Suprapubic skin (tissue), 4 donors: Measurements from ENCODE around the gene NEK5. TPM values are rescaled to one million over a fixed set of nuclear protein-coding genes. Genes with fewer than 3 reads are reported as not detected.

Source experiments
- DNase-seq, 2 donors: peaks; one replicate each; pipeline ENCODE4 v3.0.0-alpha.2; 2019; ENCODE audit warnings: low spot score in 2 of 2
- H3K27ac ChIP-seq: fragments of 200-600 bp; sonication (generic); one replicate; pipeline ENCODE4 v1.5.1; 2019
- H3K27me3 ChIP-seq: fragments of 200-600 bp; sonication (generic); one replicate; pipeline ENCODE4 v1.5.1; 2019
- H3K36me3 ChIP-seq: fragments of 200-600 bp; sonication (generic); one replicate; pipeline ENCODE4 v1.5.1; 2019
- H3K4me1 ChIP-seq: fragments of 200-600 bp; sonication (generic); one replicate; pipeline ENCODE4 v1.5.1; 2019
- H3K4me3 ChIP-seq: fragments of 200-600 bp; sonication (generic); one replicate; pipeline ENCODE4 v1.5.1; 2019; ENCODE audit warnings: mild to moderate bottlenecking
- H3K9me3 ChIP-seq: fragments of 200-600 bp; sonication (generic); one replicate; pipeline ENCODE4 v1.5.1; 2019
- CTCF ChIP-seq, 2 donors: fragments of 200-600 bp in 1 of 2; fragments of 450-650 bp in 1 of 2; sonication (generic) in 1 of 2; IDR thresholded peaks; one replicate each; pipeline ENCODE4 v1.5.1; 2016 to 2019; ENCODE audit warnings: antibody characterized with exemption in 2 of 2, mild to moderate bottlenecking in 1 of 2, moderate library complexity in 1 of 2
- EP300 ChIP-seq: sonication (generic); formaldehyde crosslinking; IDR thresholded peaks from one replicate; pipeline ENCODE4 v1.6.1; 2017; ENCODE audit warnings: antibody characterized with exemption
- POLR2A ChIP-seq, 2 donors: fragments of 450-650 bp; IDR thresholded peaks; one replicate each; pipeline ENCODE4 v1.6.1; 2017; ENCODE audit warnings: antibody characterized with exemption in 2 of 2, mild to moderate bottlenecking in 2 of 2, moderate library complexity in 2 of 2
- POLR2AphosphoS5 ChIP-seq, 3 donors: sonication (generic); formaldehyde crosslinking; IDR thresholded peaks; one replicate each; pipeline ENCODE4 v1.6.1; 2017; ENCODE audit warnings: antibody characterized with exemption in 3 of 3
- WGBS: methylation state at CpG from one replicate; pipeline ENCODE4 v1.1.5; 2018; 5-methylcytosine and 5-hydroxymethylcytosine counted together
- total RNA-seq, 4 donors: library from RNA; depleted of rRNA; stranded (reverse); fragments of >200 nt; gene quantifications; one replicate each; pipeline ENCODE4 v1.1.0, GENCODE V29; 2016

The NEK5 gene
- total RNA-seq, 4 donors from 2014 or later = 0.38 to 0.51 (median 0.42) TPM; not detected in 1

GRCh38 chr13:52006523-52007245 is 122.2 kb downstream of the NEK5 start:
- Histone ChIP-seq H3K9me3 (no peaks in the 10 kb centered on the region), H3K36me3 (no peaks in the 10 kb centered on the region), H3K27ac (no peak overlapping the region), H3K4me1 (peaks cover 12% of the 10 kb centered on the region), H3K4me3 (no peak overlapping the region), H3K27me3 (no peaks in the 10 kb centered on the region)
- TF ChIP-seq POLR2AphosphoS5 (IDR thresholded peaks at IDR 0.05) (no peak), CTCF (IDR thresholded peaks at IDR 0.05) (no peak)
- DNase-seq = no peak
- 88% methylated on average over 8 of the region's 8 CpGs for WGBS

DNA sequence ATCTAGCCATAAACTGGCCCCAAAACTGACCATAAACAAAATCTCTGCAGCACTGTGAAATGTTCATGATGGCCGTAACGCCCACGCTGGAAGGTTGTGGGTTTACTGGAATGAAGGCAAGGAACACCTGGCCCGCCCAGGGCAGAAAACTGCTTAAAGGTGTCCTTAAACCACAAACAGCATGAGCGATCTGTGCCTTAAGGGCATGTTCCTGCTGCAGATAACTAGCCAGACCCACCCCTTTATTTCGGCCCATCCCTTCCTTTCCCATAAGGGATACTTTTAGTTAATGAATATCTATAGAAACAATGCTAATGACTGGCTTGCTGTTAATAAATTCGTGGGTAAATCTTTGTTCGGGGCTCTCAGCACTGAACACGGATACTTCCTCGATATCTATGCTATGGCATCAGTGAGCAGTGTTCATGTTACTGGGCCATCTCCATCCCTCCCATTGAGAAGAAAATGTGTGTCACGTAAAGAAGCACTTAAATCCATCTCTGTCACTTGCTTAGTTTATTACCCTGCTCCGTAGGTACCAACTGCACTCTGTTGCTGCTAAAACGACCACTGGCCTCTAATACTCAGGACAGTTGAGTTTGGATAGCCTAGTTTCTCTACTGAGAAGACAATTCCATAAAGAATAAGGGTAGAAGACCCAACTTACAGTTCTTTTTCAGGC is 122.9 kb downstream of the NEK5 start:
- Histone ChIP-seq H3K9me3 (no peaks in the 10 kb centered on the region), H3K36me3 (no peaks in the 10 kb centered on the region), H3K27me3 (no peaks in the 10 kb centered on the region), H3K4me1 (peaks cover 6% of the 10 kb centered on the region), H3K4me3 (no peak overlapping the region), H3K27ac (no peak overlapping the region)
- DNase-seq = no peak
- TF ChIP-seq CTCF (IDR thresholded peaks at IDR 0.05) (no peak), POLR2AphosphoS5 (IDR thresholded peaks at IDR 0.05) (no peak), EP300 (no peak), POLR2A (IDR thresholded peaks at IDR 0.05) (no peak)
- WGBS = 84% methylated on average over 13 of the region's 13 CpGs

DNA sequence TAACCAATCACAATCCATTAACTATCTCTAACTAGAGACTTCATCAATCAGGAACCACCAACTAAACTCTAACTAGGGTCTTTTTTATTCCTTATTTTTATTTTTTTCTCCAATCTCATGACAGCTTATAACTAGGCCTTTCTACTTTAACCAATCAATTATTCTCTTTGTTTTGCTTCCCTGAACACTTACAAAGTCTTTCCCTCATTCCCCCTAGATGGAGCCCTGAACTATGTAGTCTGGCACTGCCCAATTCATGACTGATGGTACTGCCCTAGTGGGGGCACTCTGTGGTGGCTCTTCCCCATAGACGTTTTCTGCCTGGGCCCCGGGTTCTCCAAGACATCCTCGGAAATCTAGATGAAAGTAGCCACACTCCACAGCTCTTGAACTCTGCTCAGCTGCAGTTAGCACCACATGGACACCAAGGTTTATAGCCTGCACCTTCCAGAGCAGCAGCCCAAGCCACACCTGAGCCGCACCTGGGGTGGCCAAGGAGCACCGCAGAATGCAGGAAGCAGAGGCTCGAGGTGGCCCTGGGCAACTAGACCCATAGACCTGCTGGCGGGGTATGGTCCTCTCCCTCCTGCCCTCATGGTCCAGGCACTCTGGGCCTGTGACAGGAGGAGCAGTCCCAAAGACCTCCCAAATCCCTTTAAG is 124.2 kb downstream of the NEK5 start:
- Histone ChIP-seq H3K4me3 (no peak overlapping the region), H3K36me3 (no peaks in the 10 kb centered on the region), H3K4me1 (peaks cover 3% of the 10 kb centered on the region), H3K9me3 (no peaks in the 10 kb centered on the region), H3K27me3 (no peaks in the 10 kb centered on the region), H3K27ac (no peak overlapping the region)
- DNase-seq = no peak
- 82% methylated on average over 7 of the region's 7 CpGs for WGBS
- TF ChIP-seq POLR2AphosphoS5 (IDR thresholded peaks at IDR 0.05) (no peak), POLR2A (IDR thresholded peaks at IDR 0.05) (no peak), EP300 (no peak), CTCF (IDR thresholded peaks at IDR 0.05) (no peak)

- Histone ChIP-seq H3K4me1 (peaks cover 9% of the 10 kb centered on the region), H3K4me3 (no peak overlapping the region), H3K9me3 (no peaks in the 10 kb centered on the region), H3K27me3 (no peaks in the 10 kb centered on the region), H3K27ac (no peak overlapping the region), H3K36me3 (no peaks in the 10 kb centered on the region)
- TF ChIP-seq CTCF (IDR thresholded peaks at IDR 0.05) (no peak), POLR2A (IDR thresholded peaks at IDR 0.05) (no peak), POLR2AphosphoS5 (IDR thresholded peaks at IDR 0.05) (no peak), EP300 (no peak)
- 91% methylated on average over 4 of the region's 4 CpGs for WGBS
- no peak for DNase-seq
Measured at GRCh38 chr13:52003541-52003940, 125.3 kb downstream of the NEK5 start.

GRCh38 chr13:52002361-52002760 is 126.5 kb downstream of the NEK5 start:
- peaks cover 9% of the 10 kb centered on the region for H3K4me1 ChIP-seq
- no peak overlapping the region for H3K27ac ChIP-seq
- no peaks in the 10 kb centered on the region for H3K9me3 ChIP-seq
- no peak for TF ChIP-seq CTCF (IDR thresholded peaks at IDR 0.05)
- TF ChIP-seq POLR2A (IDR thresholded peaks at IDR 0.05) = no peak
- TF ChIP-seq POLR2AphosphoS5 (IDR thresholded peaks at IDR 0.05) = no peak
- no peak for TF ChIP-seq EP300
- H3K36me3 ChIP-seq = no peaks in the 10 kb centered on the region
- no peak overlapping the region for H3K4me3 ChIP-seq
- H3K27me3 ChIP-seq = no peaks in the 10 kb centered on the region
- 56% methylated on average over 4 of the region's 4 CpGs for WGBS
- no peak for DNase-seq
